ENCODE measurements around the gene FAAP20.
A peak's percentile ranks its signal among the peaks of the same experiment; 100 is the strongest.

FAAP20 gene

GRCh38 chr1:2180297-2181245 lies 14.0 kb downstream of the FAAP20 start:
- no peak for DNase-seq (ENCODE audit: low read depth in 1 of 2, low spot score in 1 of 2)

DNA sequence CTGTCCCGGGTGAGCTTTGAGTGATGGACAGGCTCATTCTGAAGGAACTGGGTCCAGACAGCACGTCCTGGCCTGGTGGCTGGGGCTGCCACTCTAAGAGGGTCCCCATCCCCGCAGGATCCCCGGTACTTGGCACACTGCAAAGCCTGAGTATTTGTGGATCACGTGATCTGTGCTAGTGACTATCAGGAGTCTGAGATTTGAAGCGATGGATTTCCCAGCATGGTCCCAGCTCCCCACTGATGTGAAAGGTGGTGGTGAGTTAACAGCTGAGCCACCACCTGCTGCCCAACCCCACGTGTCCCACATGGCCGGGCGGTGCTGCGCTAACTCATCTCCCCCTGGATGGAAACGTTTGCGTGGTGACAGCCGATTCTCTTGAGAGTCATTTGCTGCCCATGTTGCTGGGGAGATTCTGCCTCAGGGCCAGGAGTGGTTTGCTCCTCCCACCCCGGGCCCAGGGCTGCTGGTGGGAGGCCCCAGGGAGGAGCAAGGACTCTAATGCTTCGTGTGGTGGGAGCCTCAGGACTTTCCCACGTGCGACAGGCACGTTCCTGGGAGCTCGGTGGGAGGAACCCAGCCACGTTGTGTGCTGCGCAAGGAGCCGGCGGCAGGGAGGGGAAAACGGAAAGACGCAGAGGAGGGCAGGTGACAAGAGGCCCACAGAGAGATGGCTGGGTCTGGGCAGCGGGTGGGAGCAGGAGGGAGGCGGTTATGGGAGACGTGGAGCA lies 15.1 kb downstream of the FAAP20 start:
- DNase-seq (ENCODE audit: low read depth in 1 of 2, low spot score in 1 of 2): no peak

DNA sequence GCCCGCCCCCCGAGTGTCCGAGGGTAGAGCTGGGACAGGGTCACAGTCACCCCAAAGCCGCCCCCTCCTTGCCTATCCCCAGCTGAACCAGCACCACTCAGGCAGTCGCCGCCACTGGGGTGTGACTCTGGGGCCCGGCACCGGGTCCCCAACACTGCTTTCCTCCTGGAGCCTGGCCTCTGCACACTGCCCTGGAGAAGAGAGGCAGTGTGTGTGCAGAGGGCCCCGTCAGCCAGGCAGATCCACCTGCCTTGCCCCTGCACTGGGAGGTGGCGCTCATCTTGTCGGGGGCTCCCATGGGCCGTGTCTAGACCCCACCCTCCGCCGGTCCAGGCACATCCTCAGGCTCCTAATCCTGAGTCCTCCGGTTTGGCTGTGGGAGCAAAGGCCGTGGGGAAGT lies 15.7 kb downstream of the FAAP20 start:
- no peak for DNase-seq (ENCODE audit: low read depth in 1 of 2, low spot score in 1 of 2)

- DNase-seq (ENCODE audit: low read depth in 1 of 2, low spot score in 1 of 2): no peak
These were observed 16.5 kb downstream of the FAAP20 start for GRCh38 chr1:2177946-2178538.

GRCh38 chr1:2177541-2177940 lies 17.0 kb downstream of the FAAP20 start:
- no peak for DNase-seq (ENCODE audit: low read depth in 1 of 2, low spot score in 1 of 2)

DNA sequence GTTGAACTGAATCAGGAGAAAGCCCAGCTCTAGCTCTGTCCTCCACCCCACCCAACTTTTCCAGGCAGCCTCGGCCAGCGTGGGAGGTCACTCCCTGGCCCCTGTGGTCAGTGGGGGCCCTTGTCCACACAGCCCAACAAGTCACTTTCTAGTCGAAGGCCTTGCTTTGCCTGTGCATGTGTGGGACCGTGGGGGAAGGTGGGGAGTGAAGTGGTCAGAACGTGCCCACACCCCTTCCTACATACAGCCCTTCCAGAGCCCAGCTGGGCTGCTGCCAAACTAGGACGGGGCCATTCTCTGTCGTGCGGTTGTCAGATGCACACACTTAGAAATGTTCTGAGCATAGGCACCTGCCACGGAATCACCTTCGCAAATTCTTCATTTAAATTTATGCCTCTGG lies 18.0 kb downstream of the FAAP20 start:
- DNase-seq (ENCODE audit: low read depth in 1 of 2, low spot score in 1 of 2): no peak

- DNase-seq (ENCODE audit: low read depth in 1 of 2, low spot score in 1 of 2): no peak
These were observed 18.7 kb downstream of the FAAP20 start for GRCh38 chr1:2175681-2176454.

GRCh38 chr1:2175055-2175414 lies 19.5 kb downstream of the FAAP20 start:
- DNase-seq (ENCODE audit: low read depth in 1 of 2, low spot score in 1 of 2): no peak

GRCh38 chr1:2174348-2175054 lies 20.1 kb downstream of the FAAP20 start:
- DNase-seq (ENCODE audit: low read depth in 1 of 2, low spot score in 1 of 2): peak in 1 of 2 donors; percentile 21

DNA sequence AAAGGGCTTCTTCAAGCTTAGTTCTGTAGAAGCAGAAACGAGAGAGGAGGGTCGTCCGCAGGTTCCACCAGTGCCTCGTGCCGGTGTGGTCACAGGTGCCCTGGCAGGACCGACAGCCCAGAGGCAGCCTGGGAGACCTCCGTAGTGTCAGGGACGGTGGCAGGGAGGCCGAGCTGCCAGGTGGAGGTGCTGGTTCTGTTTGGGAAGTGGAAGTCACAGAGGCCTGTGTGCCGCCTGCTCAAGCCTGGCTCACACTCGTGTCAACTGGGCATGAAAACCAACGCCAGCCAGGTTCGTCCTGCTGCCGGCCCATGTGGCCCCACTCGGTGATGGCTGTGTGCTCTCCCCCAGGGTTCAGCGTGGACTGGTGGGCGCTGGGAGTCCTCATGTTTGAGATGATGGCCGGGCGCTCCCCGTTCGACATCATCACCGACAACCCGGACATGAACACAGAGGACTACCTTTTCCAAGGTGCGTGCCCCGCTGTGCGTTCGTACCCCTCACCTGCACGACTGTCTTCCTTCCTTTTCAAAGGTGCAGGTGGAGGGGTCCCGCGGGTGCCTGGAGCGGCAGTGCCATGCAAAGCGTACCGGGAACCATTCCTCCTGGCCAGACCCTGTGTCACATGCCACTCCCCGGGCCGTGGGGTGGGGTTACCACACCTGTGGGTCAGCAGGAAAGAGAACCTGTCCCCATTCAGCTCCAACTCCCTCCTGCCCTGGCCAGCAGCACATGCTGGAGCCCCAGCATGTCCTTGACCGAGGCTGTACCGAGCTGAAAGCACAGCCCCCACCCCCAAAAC lies 20.8 kb downstream of the FAAP20 start:
- DNase-seq (ENCODE audit: low read depth in 1 of 2, low spot score in 1 of 2): no peak

- DNase-seq (ENCODE audit: low read depth in 1 of 2, low spot score in 1 of 2): no peak
These were observed 21.9 kb downstream of the FAAP20 start for GRCh38 chr1:2172551-2173146.

GRCh38 chr1:2172012-2172411 lies 22.6 kb downstream of the FAAP20 start:
- DNase-seq (ENCODE audit: low read depth in 1 of 2, low spot score in 1 of 2): no peak

DNA sequence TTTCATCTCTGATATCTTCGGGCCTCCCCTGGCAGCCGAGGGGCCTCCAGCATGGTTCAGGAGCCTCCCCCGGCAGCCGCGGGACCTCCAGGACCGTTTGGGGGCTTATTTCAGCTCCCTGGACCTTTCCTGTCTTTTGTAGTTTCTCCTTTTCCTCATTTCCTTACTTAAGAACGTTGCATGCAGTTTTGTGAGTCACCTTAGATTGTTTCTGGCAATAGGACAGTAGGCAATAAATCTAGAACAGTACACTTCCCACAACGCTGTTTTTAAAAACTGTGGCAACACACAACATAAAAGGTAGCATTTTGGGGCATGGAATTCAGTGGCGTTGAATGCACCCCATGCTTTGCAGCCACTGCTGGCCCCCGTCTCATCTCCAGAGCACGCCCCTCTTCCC lies 24.4 kb downstream of the FAAP20 start:
- no peak for DNase-seq (ENCODE audit: low read depth in 1 of 2, low spot score in 1 of 2)

GRCh38 chr1:2169200-2169836 lies 25.3 kb downstream of the FAAP20 start:
- DNase-seq (ENCODE audit: low read depth in 1 of 2, low spot score in 1 of 2): no peak

- DNase-seq (ENCODE audit: low read depth in 1 of 2, low spot score in 1 of 2): no peak
These were observed 26.0 kb downstream of the FAAP20 start for GRCh38 chr1:2168535-2168934.

GRCh38 chr1:2168090-2168489 lies 26.5 kb downstream of the FAAP20 start:
- DNase-seq (ENCODE audit: low read depth in 1 of 2, low spot score in 1 of 2): no peak

DNA sequence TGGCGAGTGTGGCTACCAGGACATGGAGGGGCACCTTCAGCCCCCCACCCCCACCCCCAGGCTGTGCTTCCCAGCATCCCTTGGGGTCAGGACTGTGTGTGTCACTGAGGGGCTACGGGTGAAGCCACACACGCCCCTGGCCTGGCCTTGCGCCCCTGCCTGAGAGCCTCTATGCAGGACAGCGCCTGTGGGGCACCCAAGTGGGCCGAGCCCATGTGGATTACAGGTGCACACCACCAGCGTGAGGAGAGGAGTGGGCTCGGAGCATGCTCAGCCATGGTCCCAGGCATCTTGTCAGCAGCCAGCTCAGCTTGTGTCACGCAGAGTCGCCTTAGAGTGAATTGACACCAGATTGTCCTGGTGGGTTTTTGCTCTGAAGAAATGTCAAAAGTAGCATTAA lies 27.9 kb downstream of the FAAP20 start:
- no peak for DNase-seq (ENCODE audit: low read depth in 1 of 2, low spot score in 1 of 2)

- DNase-seq (ENCODE audit: low read depth in 1 of 2, low spot score in 1 of 2): no peak
These were observed 28.3 kb downstream of the FAAP20 start for GRCh38 chr1:2166254-2166653.

DNA sequence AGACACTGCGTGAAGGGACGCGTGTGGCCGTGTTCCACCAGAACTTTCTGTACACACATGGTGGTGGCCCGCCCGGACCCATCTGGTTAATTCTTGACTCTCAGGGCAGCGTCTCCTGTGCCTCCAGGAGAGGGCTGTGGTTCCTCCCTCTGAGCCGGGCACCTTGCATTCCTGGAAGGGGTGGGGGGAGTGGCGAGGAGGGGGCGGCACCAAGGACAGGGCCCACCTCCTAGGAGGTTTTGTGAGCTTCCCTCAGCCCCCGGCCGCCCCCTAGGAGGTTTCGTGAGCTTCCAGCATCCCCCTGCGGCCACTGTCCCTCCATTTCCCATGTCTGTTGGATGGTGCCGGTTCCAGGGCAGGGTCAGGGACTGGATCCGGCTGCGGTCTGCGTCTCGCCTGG lies 28.9 kb downstream of the FAAP20 start:
- no peak for DNase-seq (ENCODE audit: low read depth in 1 of 2, low spot score in 1 of 2)

All from activated CD4-positive, alpha-beta T cell treated with anti-CD3 and anti-CD28 coated beads, Interleukin-2, amount 50 U/mL, for 24 hours (primary cell).